Heart left ventricle (tissue), 16 donors: ENCODE data around the gene KCNJ16. TPM values are rescaled to one million over a fixed set of nuclear protein-coding genes. Genes with fewer than 3 reads are reported as not detected.

Experiments used
- ATAC-seq, 4 donors: fragments of 200-7000 bp; cut with Tn5 transposase; one replicate each; pipeline ENCODE4 v1.9.1; 2020 to 2022; ENCODE audit warnings: moderate library complexity in 4 of 4, mild to moderate bottlenecking in 3 of 4, moderate number of reproducible peaks in 1 of 4
- DNase-seq, 5 donors: peaks; one replicate each; pipeline ENCODE4 v3.0.0-alpha.2; 2020
- H3K27ac ChIP-seq, 12 donors: fragments of 200-600 bp; sonication (generic) in 4 of 12; one replicate each; pipeline versions ENCODE4 v1.5.0 to v1.8.0; 2016 to 2022; ENCODE audit warnings: mild to moderate bottlenecking in 2 of 12
- H3K27me3 ChIP-seq, 9 donors: fragments of 200-600 bp; sonication (generic) in 2 of 9; one replicate each; pipeline versions ENCODE4 v1.5.1 to v1.8.0; 2016 to 2022; ENCODE audit warnings: mild to moderate bottlenecking in 3 of 9
- H3K36me3 ChIP-seq, 9 donors: fragments of 200-600 bp; sonication (generic) in 2 of 9; one replicate each; pipeline versions ENCODE4 v1.5.0 to v1.8.0; 2018 to 2022; ENCODE audit warnings: mild to moderate bottlenecking in 2 of 9
- H3K4me1 ChIP-seq, 12 donors: fragments of 200-600 bp; sonication (generic) in 4 of 12; one replicate each; pipeline versions ENCODE4 v1.5.0 to v1.8.0; 2016 to 2022; ENCODE audit warnings: mild to moderate bottlenecking in 3 of 12
- H3K4me3 ChIP-seq, 12 donors: fragments of 200-600 bp; sonication (generic) in 4 of 12; one replicate each; pipeline versions ENCODE4 v1.5.0 to v1.8.0; 2017 to 2022; ENCODE audit warnings: mild to moderate bottlenecking in 9 of 12, moderate library complexity in 4 of 12
- H3K9me3 ChIP-seq, 12 donors: fragments of 200-600 bp; sonication (generic) in 4 of 12; one replicate each; pipeline versions ENCODE4 v1.5.0 to v1.8.0; 2016 to 2022; ENCODE audit warnings: mild to moderate bottlenecking in 1 of 12
- CTCF ChIP-seq, 12 donors: fragments of 200-600 bp; sonication (generic) in 4 of 12; IDR thresholded peaks; one replicate each; pipeline versions ENCODE4 v1.5.0 to v1.8.0; 2018 to 2022; ENCODE audit warnings: antibody characterized with exemption in 12 of 12, mild to moderate bottlenecking in 5 of 12
- POLR2A ChIP-seq, 2 donors: fragments of 450-650 bp; IDR thresholded peaks; one replicate each; pipeline ENCODE4 v1.6.1; 2017; ENCODE audit warnings: antibody characterized with exemption in 2 of 2, mild to moderate bottlenecking in 2 of 2, moderate library complexity in 2 of 2
- WGBS, 4 donors: extraction: QIAGEN DNeasy Blood & Tissue Kit in 2 of 4; methylation state at CpG; one replicate each; pipeline versions ENCODE4 v1.1.5 to v1.1.7; 2013 to 2018; 5-methylcytosine and 5-hydroxymethylcytosine counted together
- intact Hi-C, 10 donors: fragments of 100-400 bp; cut with DNase I; formaldehyde crosslinking; loops; one replicate each; pipeline versions ENCODE4 v1.11.1 to v1.14.2; 2022
- polyA plus RNA-seq, 2 donors: library from polyadenylated mRNA; stranded (reverse); fragments of 200-250 nt; gene quantifications; one replicate each; pipeline ENCODE4 v1.2.3, GENCODE V29; 2013
- total RNA-seq, 9 donors: library from RNA; depleted of rRNA in 2 of 9; stranded (reverse); fragments of >200 nt in 2 of 9; fragmentation: NEBNext Ultra II Directional in 3 of 9; extraction: Animal tissue kit (Norgen Biotek cat#: 25700) in 3 of 9; gene quantifications; one replicate each; pipeline versions ENCODE4 v1.1.0 to v1.2.4, GENCODE V29; 2016 to 2023
- donor health status: ischemic (EF 13 %, LVEDD 7.1; RV severe dilation, severe dysfunction).
- donor health status: healthy with polysubstance abuse.
- donor health status: DM: no; HTN: yes; CAD: no.
- donor health status: DM: no; HTN: no; CAD: no.
- donor health status: ischemic (EF 25% LVEDD 6.9; RV normal size, moderate dysfunction).
- donor health status: ischemic (EF 25% LVEDD 5.7; RV mildly dilated, moderate dysfunction).
- donor health status: healthy.
- donor health status: DM: yes; HTN: yes; CAD: no.
- donor health status: ischemic (EF 35%, LVEDD 5.7; RV mildly dilated, moderate dysfunction).
- donor health status: nonischemic (EF 11% LVEDD 7.7; RV severe dilation, severe dysfunction).
- donor health status: DM: yes; HTN: yes; CAD: no.
- donor health status: PGD.
- donor health status: ischemic (EF 29% LVEDD 5.4; RV normal size, mild dysfunction).
- donor health status: nonischemic (EF 23%, LVEDD 6.1; RV moderate dilation, normal function).

KCNJ16 gene
- total and polyA plus RNA-seq, 11 donors = 0.04 to 0.34 TPM; not detected in 9

GRCh38 chr17:70181866-70182265, 106.8 kb downstream of the KCNJ16 start:
- H3K4me3 ChIP-seq = no peak overlapping the region
- H3K9me3 ChIP-seq = no peaks in the 10 kb centered on the region
- peak overlapping the region in 3 of 12 donors; percentile 7 to 39 (median 11) for H3K27ac ChIP-seq
- TF ChIP-seq POLR2A (IDR thresholded peaks at IDR 0.05) (no peak), CTCF (IDR thresholded peaks at IDR 0.05) (no peak)
- no peaks in the 10 kb centered on the region for H3K27me3 ChIP-seq
- ATAC-seq = peak in 1 of 4 donors; percentile 10
- WGBS, 4 donors = 70 to 78% (median 72%) methylated on average over 3 of the region's 3 CpGs
- peaks cover 0 to 10% (median 0%) of the 10 kb centered on the region in 9 donors for H3K36me3 ChIP-seq
- no peak for DNase-seq
- intact Hi-C loops = no loop called here
- peaks cover 0 to 34% (median 11%) of the 10 kb centered on the region in 12 donors for H3K4me1 ChIP-seq

- H3K27me3 ChIP-seq = no peaks in the 10 kb centered on the region
- DNase-seq (no peak), ATAC-seq (no peak)
- no peak for TF ChIP-seq POLR2A (IDR thresholded peaks at IDR 0.05)
- TF ChIP-seq CTCF (IDR thresholded peaks at IDR 0.05) = no peak
- intact Hi-C loops = no loop called here
- no peak overlapping the region for H3K4me3 ChIP-seq
- no peaks in the 10 kb centered on the region for H3K9me3 ChIP-seq
- H3K4me1 ChIP-seq = peaks cover 0 to 25% (median 4%) of the 10 kb centered on the region in 12 donors
- H3K27ac ChIP-seq = peak overlapping the region in 1 of 12 donors; percentile 26
- no peaks in the 10 kb centered on the region for H3K36me3 ChIP-seq
- WGBS, 4 donors = 58 to 66% (median 64%) methylated on average over 4 of the region's 4 CpGs
Observed at GRCh38 chr17:70183508-70183907, 108.5 kb downstream of the KCNJ16 start.

- Histone ChIP-seq H3K4me1 (peaks cover 0 to 25% (median 4%) of the 10 kb centered on the region in 12 donors), H3K4me3 (no peak overlapping the region), H3K27ac (no peak overlapping the region), H3K27me3 (no peaks in the 10 kb centered on the region), H3K9me3 (no peaks in the 10 kb centered on the region), H3K36me3 (no peaks in the 10 kb centered on the region)
- ATAC-seq (no peak), DNase-seq (no peak)
- no peak for TF ChIP-seq POLR2A (IDR thresholded peaks at IDR 0.05)
- TF ChIP-seq CTCF (IDR thresholded peaks at IDR 0.05) = no peak
- intact Hi-C loops = no loop called here
Observed at GRCh38 chr17:70184207-70184606, 109.2 kb downstream of the KCNJ16 start.

GRCh38 chr17:70184770-70185169, 109.7 kb downstream of the KCNJ16 start:
- intact Hi-C loops = no loop called here
- Histone ChIP-seq H3K27me3 (no peaks in the 10 kb centered on the region), H3K27ac (peak overlapping the region in 1 of 12 donors; percentile 7), H3K4me3 (no peak overlapping the region), H3K4me1 (peaks cover 0 to 24% (median 4%) of the 10 kb centered on the region in 12 donors), H3K36me3 (no peaks in the 10 kb centered on the region), H3K9me3 (peaks cover 0 to 3% (median 0%) of the 10 kb centered on the region in 12 donors)
- TF ChIP-seq POLR2A (IDR thresholded peaks at IDR 0.05) (no peak), CTCF (IDR thresholded peaks at IDR 0.05) (no peak)
- DNase-seq (no peak), ATAC-seq (no peak)
- 46 to 67% (median 52%) methylated on average over 4 of the region's 4 CpGs for WGBS, 4 donors

Other genes with a start within 250 kb of the KCNJ16 start
- gene KCNJ2, start 94.3 kb downstream of the KCNJ16 start, total RNA-seq = 10 to 100 TPM; 28.8 to 60.7 (median 48.8) TPM
- 10 to 100 TPM in 1 of 2 donors, 1 to 10 TPM in 1; 7.1 to 24.7 TPM for gene KCNJ2, start 94.3 kb downstream of the KCNJ16 start, polyA plus RNA-seq